GM12878 (cell line): Measurements from ENCODE around the gene ALG10. TPM values are rescaled to one million over a fixed set of nuclear protein-coding genes. Genes with fewer than 3 reads are reported as not detected.

Source experiments
- CHD1 ChIP-seq: IDR thresholded peaks from 2 replicates; pipeline ENCODE4 v1.6.1; 2012; ENCODE audit warnings: low read depth, low read length, improper control_type of control experiment
- CHD4 ChIP-seq: fragments of 200-600 bp; sonication (generic); IDR thresholded peaks from 2 replicates; pipeline ENCODE4 v1.6.1; 2016; ENCODE audit warnings: mild to moderate bottlenecking
- CREM ChIP-seq: IDR thresholded peaks from 2 replicates; pipeline ENCODE4 v1.6.1; 2014; ENCODE audit warnings: antibody characterized with exemption, low read depth
- ESRRA ChIP-seq: IDR thresholded peaks from 2 replicates; pipeline ENCODE4 v1.6.1; 2012; ENCODE audit warnings: mild to moderate bottlenecking, low read length, improper control_type of control experiment
- EZH2 ChIP-seq: IDR thresholded peaks from 2 replicates; pipeline ENCODE4 v1.6.1; 2012; ENCODE audit warnings: low read depth, mild to moderate bottlenecking, control low read depth, inconsistent platforms, low read length, borderline replicate concordance; ENCODE audit not compliant: control insufficient read depth
- FOXM1 ChIP-seq: IDR thresholded peaks from 2 replicates; pipeline ENCODE4 v1.6.1; 2012; ENCODE audit warnings: low read depth, mild to moderate bottlenecking, inconsistent platforms, low read length, moderate library complexity
- HCFC1 ChIP-seq: fragments of 150-350 bp; IDR thresholded peaks from 2 replicates; pipeline ENCODE4 v1.6.1; 2014; ENCODE audit warnings: low read length
- HDAC6 ChIP-seq: fragments of 200-600 bp; sonication (generic); IDR thresholded peaks from one replicate; pipeline ENCODE4 v1.8.0; 2017; ENCODE audit warnings: antibody characterized with exemption; ENCODE audit not compliant: unreplicated experiment
- HDGF ChIP-seq: fragments of 450-650 bp; IDR thresholded peaks from 2 replicates; pipeline ENCODE4 v1.6.1; 2016; ENCODE audit warnings: antibody characterized with exemption
- MTA2 ChIP-seq: fragments of 450-650 bp; IDR thresholded peaks from 2 replicates; pipeline ENCODE4 v1.6.1; 2016; ENCODE audit warnings: low read depth, mild to moderate bottlenecking, moderate library complexity
- MYB ChIP-seq: fragments of 150-350 bp; IDR thresholded peaks from 2 replicates; pipeline ENCODE4 v1.6.1; 2014; ENCODE audit warnings: mild to moderate bottlenecking, low read depth, low read length, borderline replicate concordance
- NR2C1 ChIP-seq: fragments of 450-650 bp; IDR thresholded peaks from 2 replicates; pipeline ENCODE4 v1.6.1; 2017; ENCODE audit warnings: antibody characterized with exemption, mild to moderate bottlenecking, moderate library complexity
- NR2C2 ChIP-seq: IDR thresholded peaks from 2 replicates; pipeline ENCODE4 v1.6.1; 2011; ENCODE audit warnings: borderline replicate concordance, low read depth; ENCODE audit not compliant: control insufficient read depth, insufficient read length
- NRF1 ChIP-seq: conservative IDR thresholded peaks from 2 replicates; pipeline ENCODE4 v1.6.1; 2011; ENCODE audit warnings: mild to moderate bottlenecking, low read depth, low read length, improper control_type of control experiment
- POLR2AphosphoS5 ChIP-seq: IDR thresholded peaks from 2 replicates; pipeline ENCODE4 v1.6.1; 2011; ENCODE audit warnings: mild to moderate bottlenecking, low read length, inconsistent platforms
- RAD21 ChIP-seq: IDR thresholded peaks from 2 replicates; pipeline ENCODE4 v1.6.1; 2011; ENCODE audit warnings: mild to moderate bottlenecking, low read depth, low read length, moderate library complexity; ENCODE audit not compliant: insufficient read depth
- SIX5 ChIP-seq: IDR thresholded peaks from 2 replicates; pipeline ENCODE4 v1.6.1; 2011; ENCODE audit warnings: mild to moderate bottlenecking, low read depth, low read length, moderate library complexity; ENCODE audit not compliant: severe bottlenecking
- SREBF2 ChIP-seq: IDR thresholded peaks from 2 replicates; pipeline ENCODE4 v1.6.1; 2012; ENCODE audit warnings: mild to moderate bottlenecking, low read length
- TBL1XR1 ChIP-seq: IDR thresholded peaks from 2 replicates; pipeline ENCODE4 v1.6.1; 2012; ENCODE audit warnings: low read depth, low read length, improper control_type of control experiment
- polyA plus RNA-seq, 11 experiments: library from polyadenylated mRNA; depleted of rRNA in 4 of 11; unstranded in 6 of 11; stranded (reverse) in 5 of 11; fragments of >200 nt; fragmentation: Nextera tagmentation in 4 of 11; fragmentation: Illumina TruSeq in 1 of 11; extraction: Ambion mirVana in 4 of 11; extraction: Trizol in 1 of 11; gene quantifications; 1 replicate in 1 of 11; 2 replicates in 10 of 11; pipeline versions ENCODE4 v1.2.1 to v1.2.3, GENCODE V29; 2011 to 2016; ENCODE audit warnings: inconsistent platforms in 2 of 11, missing spikeins in 2 of 11, low read depth in 1 of 11
- total RNA-seq, 4 experiments: library from RNA; depleted of rRNA in 3 of 4; stranded (reverse); fragments of >200 nt in 3 of 4; fragmentation: Illumina TruSeq in 1 of 4; extraction: Trizol in 1 of 4; gene quantifications; 2 replicates each; pipeline versions ENCODE4 v1.2.1 to v1.2.3, GENCODE V29; 2013 to 2021
- TF ChIP-seq, protein P1 (sequence below): fragments of 150-350 bp; IDR thresholded peaks from 2 replicates; pipeline ENCODE4 v1.6.1; 2016; ENCODE audit warnings: low read depth, low read length
- TF ChIP-seq, protein P2 (sequence below): IDR thresholded peaks from 2 replicates; pipeline ENCODE4 v1.6.1; 2012; ENCODE audit warnings: low read length, inconsistent platforms
- TF ChIP-seq, protein P3 (sequence below): fragments of 450-650 bp; IDR thresholded peaks from 2 replicates; pipeline ENCODE4 v1.6.1; 2017; ENCODE audit warnings: mild to moderate bottlenecking

ALG10 gene
- total and polyA plus RNA-seq, 10 of the 15 experiments (the other 5 are each of a cell fraction or from before 2014, with no cell fraction given), result 3.1 to 25.4 (median 7.3) TPM

DNA sequence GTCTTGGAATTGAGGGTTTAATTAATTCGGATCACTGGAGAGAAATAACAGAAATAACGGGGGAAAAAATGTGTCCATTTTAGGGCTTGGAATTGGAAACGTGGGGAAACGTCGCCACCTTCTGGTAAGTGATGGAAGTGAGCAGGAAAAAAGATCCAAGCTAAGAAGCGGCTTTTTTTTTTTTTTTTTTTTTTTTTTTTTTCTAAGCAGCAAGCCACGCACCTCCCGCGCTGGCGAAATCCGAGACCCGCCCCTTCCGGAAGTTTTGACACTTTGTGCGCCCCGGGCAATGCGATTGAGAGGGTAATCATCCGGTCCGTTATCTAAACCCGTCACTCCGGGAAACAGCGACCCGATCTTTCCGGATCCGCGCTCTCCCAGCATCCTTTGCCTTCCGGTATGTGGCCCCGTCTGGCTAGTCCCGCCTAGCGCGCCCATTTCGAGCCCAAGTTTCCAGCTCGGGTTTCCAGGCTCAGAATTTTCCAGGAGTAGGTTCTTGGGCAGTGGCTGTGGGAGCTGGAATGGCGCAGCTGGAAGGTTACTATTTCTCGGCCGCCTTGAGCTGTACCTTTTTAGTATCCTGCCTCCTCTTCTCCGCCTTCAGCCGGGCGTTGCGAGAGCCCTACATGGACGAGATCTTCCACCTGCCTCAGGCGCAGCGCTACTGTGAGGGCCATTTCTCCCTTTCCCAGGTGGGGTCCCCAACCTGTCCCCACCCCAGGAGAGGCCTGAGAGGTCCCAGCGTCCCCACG is at the start of gene ALG10 (continued):
- TF ChIP-seq, protein P1, sequence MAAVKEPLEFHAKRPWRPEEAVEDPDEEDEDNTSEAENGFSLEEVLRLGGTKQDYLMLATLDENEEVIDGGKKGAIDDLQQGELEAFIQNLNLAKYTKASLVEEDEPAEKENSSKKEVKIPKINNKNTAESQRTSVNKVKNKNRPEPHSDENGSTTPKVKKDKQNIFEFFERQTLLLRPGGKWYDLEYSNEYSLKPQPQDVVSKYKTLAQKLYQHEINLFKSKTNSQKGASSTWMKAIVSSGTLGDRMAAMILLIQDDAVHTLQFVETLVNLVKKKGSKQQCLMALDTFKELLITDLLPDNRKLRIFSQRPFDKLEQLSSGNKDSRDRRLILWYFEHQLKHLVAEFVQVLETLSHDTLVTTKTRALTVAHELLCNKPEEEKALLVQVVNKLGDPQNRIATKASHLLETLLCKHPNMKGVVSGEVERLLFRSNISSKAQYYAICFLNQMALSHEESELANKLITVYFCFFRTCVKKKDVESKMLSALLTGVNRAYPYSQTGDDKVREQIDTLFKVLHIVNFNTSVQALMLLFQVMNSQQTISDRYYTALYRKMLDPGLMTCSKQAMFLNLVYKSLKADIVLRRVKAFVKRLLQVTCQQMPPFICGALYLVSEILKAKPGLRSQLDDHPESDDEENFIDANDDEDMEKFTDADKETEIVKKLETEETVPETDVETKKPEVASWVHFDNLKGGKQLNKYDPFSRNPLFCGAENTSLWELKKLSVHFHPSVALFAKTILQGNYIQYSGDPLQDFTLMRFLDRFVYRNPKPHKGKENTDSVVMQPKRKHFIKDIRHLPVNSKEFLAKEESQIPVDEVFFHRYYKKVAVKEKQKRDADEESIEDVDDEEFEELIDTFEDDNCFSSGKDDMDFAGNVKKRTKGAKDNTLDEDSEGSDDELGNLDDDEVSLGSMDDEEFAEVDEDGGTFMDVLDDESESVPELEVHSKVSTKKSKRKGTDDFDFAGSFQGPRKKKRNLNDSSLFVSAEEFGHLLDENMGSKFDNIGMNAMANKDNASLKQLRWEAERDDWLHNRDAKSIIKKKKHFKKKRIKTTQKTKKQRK, result no peak
- peak; percentile 90 for TF ChIP-seq CREM
- TF ChIP-seq, protein P2, sequence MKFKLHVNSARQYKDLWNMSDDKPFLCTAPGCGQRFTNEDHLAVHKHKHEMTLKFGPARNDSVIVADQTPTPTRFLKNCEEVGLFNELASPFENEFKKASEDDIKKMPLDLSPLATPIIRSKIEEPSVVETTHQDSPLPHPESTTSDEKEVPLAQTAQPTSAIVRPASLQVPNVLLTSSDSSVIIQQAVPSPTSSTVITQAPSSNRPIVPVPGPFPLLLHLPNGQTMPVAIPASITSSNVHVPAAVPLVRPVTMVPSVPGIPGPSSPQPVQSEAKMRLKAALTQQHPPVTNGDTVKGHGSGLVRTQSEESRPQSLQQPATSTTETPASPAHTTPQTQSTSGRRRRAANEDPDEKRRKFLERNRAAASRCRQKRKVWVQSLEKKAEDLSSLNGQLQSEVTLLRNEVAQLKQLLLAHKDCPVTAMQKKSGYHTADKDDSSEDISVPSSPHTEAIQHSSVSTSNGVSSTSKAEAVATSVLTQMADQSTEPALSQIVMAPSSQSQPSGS, result peak; percentile 44; the same call in 1 of the 2 replicates
- TF ChIP-seq, protein P3, sequence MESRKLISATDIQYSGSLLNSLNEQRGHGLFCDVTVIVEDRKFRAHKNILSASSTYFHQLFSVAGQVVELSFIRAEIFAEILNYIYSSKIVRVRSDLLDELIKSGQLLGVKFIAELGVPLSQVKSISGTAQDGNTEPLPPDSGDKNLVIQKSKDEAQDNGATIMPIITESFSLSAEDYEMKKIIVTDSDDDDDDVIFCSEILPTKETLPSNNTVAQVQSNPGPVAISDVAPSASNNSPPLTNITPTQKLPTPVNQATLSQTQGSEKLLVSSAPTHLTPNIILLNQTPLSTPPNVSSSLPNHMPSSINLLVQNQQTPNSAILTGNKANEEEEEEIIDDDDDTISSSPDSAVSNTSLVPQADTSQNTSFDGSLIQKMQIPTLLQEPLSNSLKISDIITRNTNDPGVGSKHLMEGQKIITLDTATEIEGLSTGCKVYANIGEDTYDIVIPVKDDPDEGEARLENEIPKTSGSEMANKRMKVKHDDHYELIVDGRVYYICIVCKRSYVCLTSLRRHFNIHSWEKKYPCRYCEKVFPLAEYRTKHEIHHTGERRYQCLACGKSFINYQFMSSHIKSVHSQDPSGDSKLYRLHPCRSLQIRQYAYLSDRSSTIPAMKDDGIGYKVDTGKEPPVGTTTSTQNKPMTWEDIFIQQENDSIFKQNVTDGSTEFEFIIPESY, result no peak
- peak; percentile 72 for TF ChIP-seq SIX5
- TF ChIP-seq HDGF, result no peak
- TF ChIP-seq HCFC1, result peak; percentile 86
- no peak for TF ChIP-seq MTA2
- TF ChIP-seq NR2C1, result no peak
- TF ChIP-seq RAD21, result peak; percentile 74
- TF ChIP-seq NRF1, result no peak
- TF ChIP-seq NR2C2, result no peak
- TF ChIP-seq CHD1, result no peak
- no peak for TF ChIP-seq ESRRA
- TF ChIP-seq TBL1XR1, result no peak; the same call in none of the 2 replicates
- no peak for TF ChIP-seq MYB
- no peak for TF ChIP-seq CHD4
- no peak for TF ChIP-seq HDAC6
- no peak for TF ChIP-seq SREBF2
- peak; percentile 81 for TF ChIP-seq POLR2AphosphoS5
- TF ChIP-seq EZH2, result no peak
- TF ChIP-seq FOXM1, result peak; percentile 65; the same call in 1 of the 2 replicates
